GM15510 (cell line): ENCODE data around the gene CNTNAP2.

Experiments used
- POLR2A ChIP-seq: IDR thresholded peaks from 3 replicates; pipeline ENCODE4 v1.6.1; 2011; ENCODE audit warnings: borderline replicate concordance; ENCODE audit not compliant: insufficient read length; ENCODE audit errors: extremely low read depth

Gene CNTNAP2

GRCh38 chr7:146355216-146355615 is 238.6 kb downstream of the CNTNAP2 start:
- no peak for TF ChIP-seq POLR2A

GRCh38 chr7:146359176-146359575 is 242.6 kb downstream of the CNTNAP2 start:
- TF ChIP-seq POLR2A, result no peak

GRCh38 chr7:146366938-146367337 is 250.3 kb downstream of the CNTNAP2 start:
- TF ChIP-seq POLR2A, result no peak

GRCh38 chr7:146370171-146370570 is 253.6 kb downstream of the CNTNAP2 start:
- no peak for TF ChIP-seq POLR2A

- TF ChIP-seq POLR2A, result no peak
Observed at GRCh38 chr7:146375170-146375569, 258.6 kb downstream of the CNTNAP2 start.

GRCh38 chr7:146378196-146378595 is 261.6 kb downstream of the CNTNAP2 start:
- TF ChIP-seq POLR2A, result no peak

GRCh38 chr7:146387140-146387539 is 270.5 kb downstream of the CNTNAP2 start:
- TF ChIP-seq POLR2A, result no peak

- no peak for TF ChIP-seq POLR2A
Observed at GRCh38 chr7:146388928-146389327, 272.3 kb downstream of the CNTNAP2 start.

GRCh38 chr7:146393346-146393745 is 276.7 kb downstream of the CNTNAP2 start:
- TF ChIP-seq POLR2A, result no peak

GRCh38 chr7:146397141-146397540 is 280.5 kb downstream of the CNTNAP2 start:
- no peak for TF ChIP-seq POLR2A

- no peak for TF ChIP-seq POLR2A
Observed at GRCh38 chr7:146401939-146402338, 285.3 kb downstream of the CNTNAP2 start.

- no peak for TF ChIP-seq POLR2A
Observed at GRCh38 chr7:146405737-146406136, 289.1 kb downstream of the CNTNAP2 start.

- TF ChIP-seq POLR2A, result no peak
Observed at GRCh38 chr7:146411975-146412374, 295.4 kb downstream of the CNTNAP2 start.

GRCh38 chr7:146412781-146413180 is 296.2 kb downstream of the CNTNAP2 start:
- no peak for TF ChIP-seq POLR2A

GRCh38 chr7:146414373-146414772 is 297.8 kb downstream of the CNTNAP2 start:
- no peak for TF ChIP-seq POLR2A

- no peak for TF ChIP-seq POLR2A
Observed at GRCh38 chr7:146414937-146415336, 298.3 kb downstream of the CNTNAP2 start.

GRCh38 chr7:146417176-146417575 is 300.6 kb downstream of the CNTNAP2 start:
- TF ChIP-seq POLR2A, result no peak
